CD4-positive, alpha-beta T cell treated with Interleukin-15 for 4 hours (primary cell): ENCODE measurements around the gene TNIK.

Source experiments
- DNase-seq: peaks from one replicate; pipeline ENCODE4 v3.0.0-alpha.2; 2020; ENCODE audit warnings: low spot score

The TNIK gene

GRCh38 chr3:171088964-171089754 lies 371.0 kb downstream of the TNIK start:
- no peak for DNase-seq

GRCh38 chr3:171088496-171088895 lies 371.7 kb downstream of the TNIK start:
- no peak for DNase-seq

DNA sequence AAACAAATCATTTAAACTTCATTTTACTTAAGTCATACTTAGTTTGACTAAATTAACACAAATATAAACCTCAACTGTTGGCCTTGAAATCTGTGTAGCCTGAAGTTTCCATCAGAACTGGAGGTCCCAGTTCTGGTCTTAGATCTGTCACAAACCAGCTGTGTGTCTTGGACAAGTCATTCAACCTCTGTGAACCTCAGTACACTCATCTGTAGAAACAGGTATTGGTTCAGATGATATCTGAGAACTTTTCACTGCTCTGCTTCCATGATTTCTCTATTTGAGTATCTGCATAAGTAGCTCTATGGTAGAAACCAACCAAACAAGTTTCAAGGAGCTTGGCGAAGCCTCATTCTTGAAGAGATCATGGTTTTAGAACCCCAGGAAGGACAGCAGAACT lies 373.3 kb downstream of the TNIK start:
- DNase-seq, result no peak

GRCh38 chr3:171077261-171077660 lies 382.9 kb downstream of the TNIK start:
- no peak for DNase-seq

DNA sequence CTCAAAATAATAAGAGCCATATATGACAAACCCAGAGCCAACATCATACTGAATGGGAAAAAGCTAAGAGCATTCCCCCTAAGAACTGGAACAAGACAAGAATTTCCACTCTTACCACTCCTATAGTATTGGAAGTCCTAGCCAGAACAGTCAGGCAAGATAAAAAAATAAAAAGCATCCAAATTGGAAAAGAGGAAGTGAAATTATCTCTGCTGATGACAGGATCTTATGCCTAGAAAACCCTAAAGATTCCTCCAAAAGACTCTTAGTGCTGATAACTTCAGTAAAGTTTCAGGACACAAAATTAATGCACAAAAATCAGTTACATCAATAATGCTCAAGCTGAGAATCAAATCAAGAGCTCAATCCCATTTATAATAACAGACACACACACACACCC lies 387.8 kb downstream of the TNIK start:
- no peak for DNase-seq

GRCh38 chr3:171068658-171069057 lies 391.5 kb downstream of the TNIK start:
- DNase-seq, result no peak

GRCh38 chr3:171066206-171066605 lies 394.0 kb downstream of the TNIK start:
- DNase-seq, result no peak

- DNase-seq, result no peak
Observed at GRCh38 chr3:171065732-171066131, 394.5 kb downstream of the TNIK start.

GRCh38 chr3:171064461-171064860 lies 395.7 kb downstream of the TNIK start:
- DNase-seq, result no peak

GRCh38 chr3:171061749-171062148 lies 398.5 kb downstream of the TNIK start:
- no peak for DNase-seq

DNA sequence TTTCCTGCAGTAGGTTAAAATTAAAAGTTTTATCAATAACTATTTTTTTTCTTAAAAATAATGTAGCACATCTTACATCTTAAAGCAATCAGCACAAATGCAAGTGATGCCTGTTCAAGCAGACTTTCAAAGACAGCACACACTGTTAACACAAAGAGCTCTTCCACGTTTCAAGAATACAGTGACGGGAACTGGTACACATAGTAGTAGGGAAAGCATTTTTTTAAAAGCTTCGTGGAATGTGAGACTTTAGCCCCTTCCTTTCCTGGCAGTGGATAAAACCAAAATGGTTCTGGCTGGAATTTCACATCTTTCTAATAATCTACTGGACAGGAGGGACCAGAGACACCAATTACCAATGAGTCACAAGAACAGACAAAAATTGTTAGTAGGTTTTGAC lies 400.2 kb downstream of the TNIK start:
- no peak for DNase-seq

DNA sequence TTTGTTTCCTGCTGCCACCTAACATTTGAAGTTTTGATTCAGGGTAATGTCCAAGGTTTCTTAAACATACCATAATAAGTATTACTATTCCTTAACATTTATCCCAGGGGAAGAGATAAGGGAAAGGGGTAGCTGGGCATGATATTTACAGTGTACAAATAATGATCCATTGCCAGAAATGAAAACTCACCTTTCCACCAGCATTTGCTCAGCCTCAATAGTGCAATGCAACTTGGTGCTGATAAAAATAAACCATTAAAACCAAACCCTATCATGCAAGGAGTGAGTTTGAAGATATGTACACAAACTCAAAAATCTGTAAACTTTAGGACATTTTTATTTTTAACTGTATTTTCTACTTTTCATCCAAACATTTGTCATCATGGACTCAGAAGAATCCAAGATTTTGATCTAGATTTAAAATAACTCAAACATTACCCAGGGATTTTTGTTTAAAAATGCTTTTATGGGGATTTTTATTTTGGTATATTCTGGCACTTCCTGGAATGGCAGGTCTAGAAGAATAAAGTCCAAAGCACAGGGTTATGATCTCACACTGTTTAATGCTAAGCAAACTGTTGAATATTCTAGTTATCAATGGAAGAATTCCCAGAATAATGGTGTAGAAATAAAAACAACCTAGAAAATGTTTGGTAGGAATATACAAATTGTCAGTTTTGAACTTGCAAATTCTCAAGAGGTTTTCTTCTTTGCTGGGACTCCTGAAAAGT lies 401.2 kb downstream of the TNIK start:
- DNase-seq, result no peak

- no peak for DNase-seq
Observed at GRCh38 chr3:171058058-171058457, 402.1 kb downstream of the TNIK start.

DNA sequence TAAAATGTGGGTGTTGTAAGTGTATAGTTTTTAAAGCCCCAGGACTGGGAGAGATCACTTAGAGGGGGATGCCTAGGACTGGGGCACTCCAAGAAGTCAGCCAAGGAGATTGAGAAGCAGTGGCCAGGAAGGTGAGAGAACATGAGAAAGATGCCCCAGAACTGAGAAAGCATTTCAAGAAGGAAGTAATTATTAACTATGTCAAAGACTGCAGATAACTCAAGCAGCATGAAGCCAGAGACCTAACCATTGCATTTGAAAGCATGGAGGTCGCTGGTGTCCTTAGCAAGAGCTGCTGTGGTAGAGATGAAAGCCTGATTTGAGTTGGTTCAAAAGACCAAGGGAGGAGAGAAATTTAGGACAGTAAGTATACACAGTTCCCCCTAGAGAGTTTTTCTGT lies 403.1 kb downstream of the TNIK start:
- DNase-seq, result no peak

- no peak for DNase-seq
Observed at GRCh38 chr3:171056528-171056927, 403.7 kb downstream of the TNIK start.

DNA sequence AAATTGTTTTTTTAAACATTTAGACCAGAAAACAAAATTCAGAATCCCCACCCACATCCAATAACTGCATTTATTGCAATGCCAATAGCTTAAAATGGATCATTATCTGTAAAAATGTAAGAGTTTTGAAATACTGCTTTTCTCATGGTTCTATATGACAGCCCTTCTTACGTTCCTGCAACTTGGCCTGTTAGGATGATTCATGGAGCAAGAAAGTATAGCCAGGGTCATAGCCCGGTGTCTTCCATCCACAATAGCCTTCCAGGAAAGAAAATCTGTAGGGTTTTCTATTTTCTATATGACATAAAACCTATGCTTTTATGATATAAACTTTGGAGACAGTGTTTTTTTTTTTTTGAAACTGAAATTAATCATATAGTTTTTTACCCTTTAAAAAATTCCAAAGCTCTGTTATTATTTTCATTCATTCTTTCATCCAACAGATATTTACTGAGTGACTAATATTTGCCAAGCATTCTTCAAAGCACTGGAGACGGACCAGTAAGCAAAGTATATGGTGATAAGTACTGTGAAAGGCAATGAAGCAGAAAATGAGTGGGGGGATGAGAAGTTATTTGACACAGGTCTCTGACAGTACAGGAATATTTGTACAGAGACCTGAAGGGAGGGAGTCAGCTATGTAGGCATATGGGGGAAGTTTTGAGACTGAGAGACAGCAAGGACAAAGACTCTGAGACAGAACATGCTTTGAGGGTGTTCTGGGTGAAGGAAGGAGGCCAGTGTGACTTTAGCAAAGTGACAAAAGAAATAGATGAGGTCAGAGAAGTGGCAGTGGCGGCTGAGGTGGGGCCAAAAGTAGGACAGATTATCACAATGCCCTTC lies 404.6 kb downstream of the TNIK start:
- DNase-seq, result no peak

DNA sequence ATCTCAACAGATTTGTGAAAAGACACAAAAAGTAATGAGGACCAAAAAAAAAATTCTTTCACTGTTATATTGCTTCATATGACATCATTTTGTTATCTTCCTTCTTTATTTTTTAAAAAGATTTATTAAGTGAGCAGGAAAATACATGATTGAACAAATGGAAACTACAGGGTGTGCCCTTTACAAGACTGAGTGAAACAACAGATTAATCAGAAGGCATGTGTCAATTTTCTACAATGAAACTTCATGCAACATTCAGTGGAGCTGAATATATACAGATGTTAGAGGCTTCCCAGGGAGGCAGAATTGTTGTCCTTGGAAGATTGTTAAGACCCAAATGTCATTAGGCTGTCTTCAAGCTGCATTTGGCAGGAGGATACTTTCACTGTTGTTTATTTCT lies 405.3 kb downstream of the TNIK start:
- DNase-seq, result no peak

GRCh38 chr3:171054231-171054630 lies 406.0 kb downstream of the TNIK start:
- no peak for DNase-seq

- DNase-seq, result peak; percentile 31
Observed at GRCh38 chr3:171049861-171050444, 410.3 kb downstream of the TNIK start.

DNA sequence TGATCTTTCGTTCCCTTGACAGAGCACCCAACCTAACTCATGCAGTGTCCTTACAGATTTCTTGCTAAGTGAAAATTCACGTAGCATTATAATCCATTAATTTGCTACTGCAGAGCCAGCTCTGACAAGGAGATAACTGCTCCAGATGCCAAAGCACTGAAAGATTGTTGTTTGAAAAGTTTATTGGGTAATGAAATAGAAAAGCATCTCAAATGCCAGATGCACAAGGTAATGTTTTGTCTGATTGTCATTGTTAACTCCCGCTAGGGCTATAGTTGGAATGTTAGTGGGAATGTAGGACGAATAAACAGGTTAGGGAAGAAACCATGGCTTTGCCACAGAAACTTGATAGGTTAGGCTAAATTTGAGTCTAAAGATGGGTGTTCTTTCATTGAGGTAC lies 413.4 kb downstream of the TNIK start:
- no peak for DNase-seq

- DNase-seq, result no peak
Observed at GRCh38 chr3:171044835-171045793, 415.1 kb downstream of the TNIK start.
